GM23338 (cell line): Measurements from ENCODE around the gene LMX1B. TPM values are rescaled to one million over a fixed set of nuclear protein-coding genes. Genes with fewer than 3 reads are reported as not detected.

Experiments used
- ATAC-seq: fragments of 200-7000 bp; cut with Tn5 transposase; 3 replicates; pipeline ENCODE4 v1.9.1; 2020
- DNase-seq: peaks from one replicate; pipeline ENCODE4 v3.0.0-alpha.2; 2015; ENCODE audit warnings: low spot score
- H2AFZ ChIP-seq: fragments of 200-600 bp; sonication (generic); 2 replicates; pipeline ENCODE4 v1.8.0; 2016; ENCODE audit warnings: antibody characterized with exemption, mild to moderate bottlenecking, moderate library complexity
- H3F3A ChIP-seq: fragments of 200-600 bp; sonication (generic); replicated peaks from 2 replicates; pipeline ENCODE4 v1.8.0; 2017; ENCODE audit warnings: antibody characterized with exemption, mixed run types, low read depth
- H3K27ac ChIP-seq: fragments of 200-600 bp; sonication (generic); 2 replicates; pipeline ENCODE4 v1.6.1; 2016; ENCODE audit warnings: low read depth
- H3K27me3 ChIP-seq: fragments of 200-600 bp; sonication (generic); 2 replicates; pipeline ENCODE4 v1.8.0; 2016; ENCODE audit warnings: mild to moderate bottlenecking, mixed run types, moderate library complexity; ENCODE audit not compliant: insufficient read depth
- H3K36me3 ChIP-seq: fragments of 200-600 bp; sonication (generic); 2 replicates; pipeline ENCODE4 v1.8.0; 2016; ENCODE audit warnings: mild to moderate bottlenecking; ENCODE audit not compliant: insufficient read depth
- H3K4me1 ChIP-seq: fragments of 200-600 bp; sonication (generic); 2 replicates; pipeline ENCODE4 v1.8.0; 2016; ENCODE audit warnings: mild to moderate bottlenecking, moderate library complexity; ENCODE audit not compliant: insufficient read depth
- H3K4me2 ChIP-seq: fragments of 200-600 bp; sonication (generic); 2 replicates; pipeline ENCODE4 v1.7.1; 2017; ENCODE audit warnings: mixed run types
- H3K4me3 ChIP-seq: fragments of 200-600 bp; sonication (generic); 2 replicates; pipeline ENCODE4 v1.6.1; 2016; ENCODE audit warnings: mixed run types
- H3K79me2 ChIP-seq: fragments of 200-600 bp; sonication (generic); replicated peaks from 2 replicates; pipeline ENCODE4 v1.8.0; 2017; ENCODE audit warnings: mild to moderate bottlenecking; ENCODE audit not compliant: insufficient read depth
- H3K9me2 ChIP-seq: fragments of 200-600 bp; sonication (generic); 2 replicates; pipeline ENCODE4 v1.8.0; 2017; ENCODE audit not compliant: insufficient read depth
- H4K20me1 ChIP-seq: fragments of 200-600 bp; sonication (generic); replicated peaks from 2 replicates; pipeline ENCODE4 v1.8.0; 2017; ENCODE audit warnings: mild to moderate bottlenecking; ENCODE audit not compliant: insufficient read depth
- H3K27ac Mint-ChIP-seq: 2 replicates; pipeline ENCODE4 v1.8.0; 2020; ENCODE audit warnings: inconsistent platforms, mild to moderate bottlenecking, moderate library complexity, mixed read lengths
- H3K27me3 Mint-ChIP-seq: 3 replicates; pipeline ENCODE4 v1.8.0; 2022; ENCODE audit warnings: low read depth, mild to moderate bottlenecking, moderate library complexity, mixed read lengths, inconsistent platforms; ENCODE audit not compliant: insufficient read depth, poor library complexity
- H3K36me3 Mint-ChIP-seq: 3 replicates; pipeline ENCODE4 v1.8.0; 2021; ENCODE audit warnings: low read depth, mild to moderate bottlenecking, inconsistent platforms, moderate library complexity, mixed read lengths
- H3K4me1 Mint-ChIP-seq: 3 replicates; pipeline ENCODE4 v1.8.0; 2020; ENCODE audit warnings: mild to moderate bottlenecking, inconsistent platforms, mixed read lengths
- H3K4me3 Mint-ChIP-seq: 3 replicates; pipeline ENCODE4 v1.8.0; 2021; ENCODE audit warnings: moderate library complexity, mild to moderate bottlenecking, inconsistent platforms, mixed read lengths
- H3K9me3 Mint-ChIP-seq: 3 replicates; pipeline ENCODE4 v1.8.0; 2020; ENCODE audit warnings: moderate library complexity, mild to moderate bottlenecking, inconsistent platforms, mixed read lengths
- CREB1 ChIP-seq: fragments of 250-450 bp; sonication (Bioruptor Pico); IDR thresholded peaks from 2 replicates; pipeline ENCODE4 v1.5.0; 2020; ENCODE audit warnings: low read depth, mild to moderate bottlenecking, moderate library complexity
- EZH2 ChIP-seq: fragments of 200-600 bp; sonication (generic); IDR thresholded peaks from one replicate; pipeline ENCODE4 v1.8.0; 2017; ENCODE audit warnings: antibody characterized with exemption, mild to moderate bottlenecking, low read depth; ENCODE audit not compliant: unreplicated experiment
- EZH2phosphoT487 ChIP-seq: fragments of 200-600 bp; sonication (generic); IDR thresholded peaks from one replicate; pipeline ENCODE4 v1.8.1; 2018; ENCODE audit warnings: antibody characterized with exemption; ENCODE audit not compliant: unreplicated experiment
- JUNB ChIP-seq: IDR thresholded peaks from one replicate; pipeline ENCODE4 v1.6.1; 2016; ENCODE audit warnings: antibody characterized with exemption; ENCODE audit not compliant: unreplicated experiment
- STAT1 ChIP-seq: IDR thresholded peaks from one replicate; pipeline ENCODE4 v1.6.1; 2016; ENCODE audit warnings: antibody characterized with exemption; ENCODE audit not compliant: unreplicated experiment
- ZNF114 ChIP-seq: fragments of 250-450 bp; sonication (Bioruptor Pico); IDR thresholded peaks from 2 replicates; pipeline ENCODE4 v1.5.0; 2020; ENCODE audit warnings: mild to moderate bottlenecking, moderate library complexity
- polyA plus RNA-seq: library from polyadenylated mRNA; unstranded; fragments of >200 nt; fragmentation: Nextera tagmentation; extraction: Ambion mirVana; gene quantifications from 2 replicates; pipeline ENCODE4 v1.2.1, GENCODE V29; 2016
- total RNA-seq: library from RNA; depleted of rRNA; stranded (reverse); fragments of >200 nt; shearing (Covaris generic); gene quantifications from 2 replicates; pipeline ENCODE4 v1.2.3, GENCODE V29; 2014
- TF ChIP-seq, protein P1 (sequence below): IDR thresholded peaks from 2 replicates; pipeline ENCODE4 v1.6.1; 2016; ENCODE audit warnings: antibody characterized with exemption
- TF ChIP-seq, protein P2 (sequence below): IDR thresholded peaks from one replicate; pipeline ENCODE4 v1.6.1; 2018; ENCODE audit warnings: antibody characterized with exemption; ENCODE audit not compliant: unreplicated experiment
- TF ChIP-seq, protein P3 (sequence below): fragments of 250-450 bp; sonication (Bioruptor Pico); IDR thresholded peaks from 2 replicates; pipeline ENCODE4 v1.5.0; 2020; ENCODE audit warnings: mild to moderate bottlenecking, moderate library complexity

Gene LMX1B
- total and polyA plus RNA-seq, 2 experiments from 2014 or later = 0.08 to 0.21 TPM

DNA sequence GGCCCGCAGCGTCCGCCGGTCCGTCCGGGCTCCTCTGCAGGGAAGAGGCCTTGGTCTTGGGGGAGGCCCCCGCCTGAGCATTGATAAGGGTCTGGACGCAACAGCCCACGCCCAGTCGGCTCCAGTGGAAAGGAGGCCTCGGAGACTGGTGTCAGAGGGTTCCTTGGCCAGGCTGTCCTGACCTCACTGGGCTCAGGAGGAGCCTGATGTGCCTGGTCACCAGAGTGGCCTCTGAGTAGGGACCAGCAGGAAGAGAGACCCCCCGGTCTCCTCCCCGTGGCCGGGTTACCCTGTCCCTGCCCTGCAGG is 13.2 kb downstream of the LMX1B start:
- ATAC-seq (no peak), DNase-seq (no peak)
- Histone ChIP-seq H3K4me1 (peaks cover 35% of the 10 kb centered on the region), H3F3A (peaks cover 13% of the 10 kb centered on the region), H3K9me2 (no peaks in the 10 kb centered on the region), H3K4me3 (peak overlapping the region; percentile 58), H3K27ac (no peak overlapping the region), H2AFZ (peak overlapping the region; percentile 80), H3K36me3 (no peaks in the 10 kb centered on the region), H4K20me1 (no peaks in the 10 kb centered on the region; the same call in 1 of the 2 replicates), H3K79me2 (no peaks in the 10 kb centered on the region), H3K27me3 (peaks cover 100% of the 10 kb centered on the region), H3K4me2 (peak overlapping the region; percentile 87)
- Mint-ChIP-seq H3K36me3 (no peaks in the 10 kb centered on the region), H3K4me3 (no peak overlapping the region), H3K9me3 (no peaks in the 10 kb centered on the region), H3K27me3 (peaks cover 96% of the 10 kb centered on the region), H3K27ac (no peak overlapping the region), H3K4me1 (peaks cover 27% of the 10 kb centered on the region)
- TF ChIP-seq ZNF114 = no peak
- TF ChIP-seq CREB1 (CRISPR knock-in tag) = no peak
- TF ChIP-seq, protein P1, sequence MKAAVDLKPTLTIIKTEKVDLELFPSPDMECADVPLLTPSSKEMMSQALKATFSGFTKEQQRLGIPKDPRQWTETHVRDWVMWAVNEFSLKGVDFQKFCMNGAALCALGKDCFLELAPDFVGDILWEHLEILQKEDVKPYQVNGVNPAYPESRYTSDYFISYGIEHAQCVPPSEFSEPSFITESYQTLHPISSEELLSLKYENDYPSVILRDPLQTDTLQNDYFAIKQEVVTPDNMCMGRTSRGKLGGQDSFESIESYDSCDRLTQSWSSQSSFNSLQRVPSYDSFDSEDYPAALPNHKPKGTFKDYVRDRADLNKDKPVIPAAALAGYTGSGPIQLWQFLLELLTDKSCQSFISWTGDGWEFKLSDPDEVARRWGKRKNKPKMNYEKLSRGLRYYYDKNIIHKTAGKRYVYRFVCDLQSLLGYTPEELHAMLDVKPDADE = no peak
- TF ChIP-seq EZH2 = no peak
- TF ChIP-seq, protein P2, sequence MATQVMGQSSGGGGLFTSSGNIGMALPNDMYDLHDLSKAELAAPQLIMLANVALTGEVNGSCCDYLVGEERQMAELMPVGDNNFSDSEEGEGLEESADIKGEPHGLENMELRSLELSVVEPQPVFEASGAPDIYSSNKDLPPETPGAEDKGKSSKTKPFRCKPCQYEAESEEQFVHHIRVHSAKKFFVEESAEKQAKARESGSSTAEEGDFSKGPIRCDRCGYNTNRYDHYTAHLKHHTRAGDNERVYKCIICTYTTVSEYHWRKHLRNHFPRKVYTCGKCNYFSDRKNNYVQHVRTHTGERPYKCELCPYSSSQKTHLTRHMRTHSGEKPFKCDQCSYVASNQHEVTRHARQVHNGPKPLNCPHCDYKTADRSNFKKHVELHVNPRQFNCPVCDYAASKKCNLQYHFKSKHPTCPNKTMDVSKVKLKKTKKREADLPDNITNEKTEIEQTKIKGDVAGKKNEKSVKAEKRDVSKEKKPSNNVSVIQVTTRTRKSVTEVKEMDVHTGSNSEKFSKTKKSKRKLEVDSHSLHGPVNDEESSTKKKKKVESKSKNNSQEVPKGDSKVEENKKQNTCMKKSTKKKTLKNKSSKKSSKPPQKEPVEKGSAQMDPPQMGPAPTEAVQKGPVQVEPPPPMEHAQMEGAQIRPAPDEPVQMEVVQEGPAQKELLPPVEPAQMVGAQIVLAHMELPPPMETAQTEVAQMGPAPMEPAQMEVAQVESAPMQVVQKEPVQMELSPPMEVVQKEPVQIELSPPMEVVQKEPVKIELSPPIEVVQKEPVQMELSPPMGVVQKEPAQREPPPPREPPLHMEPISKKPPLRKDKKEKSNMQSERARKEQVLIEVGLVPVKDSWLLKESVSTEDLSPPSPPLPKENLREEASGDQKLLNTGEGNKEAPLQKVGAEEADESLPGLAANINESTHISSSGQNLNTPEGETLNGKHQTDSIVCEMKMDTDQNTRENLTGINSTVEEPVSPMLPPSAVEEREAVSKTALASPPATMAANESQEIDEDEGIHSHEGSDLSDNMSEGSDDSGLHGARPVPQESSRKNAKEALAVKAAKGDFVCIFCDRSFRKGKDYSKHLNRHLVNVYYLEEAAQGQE = no peak
- TF ChIP-seq JUNB = no peak
- TF ChIP-seq, protein P3, sequence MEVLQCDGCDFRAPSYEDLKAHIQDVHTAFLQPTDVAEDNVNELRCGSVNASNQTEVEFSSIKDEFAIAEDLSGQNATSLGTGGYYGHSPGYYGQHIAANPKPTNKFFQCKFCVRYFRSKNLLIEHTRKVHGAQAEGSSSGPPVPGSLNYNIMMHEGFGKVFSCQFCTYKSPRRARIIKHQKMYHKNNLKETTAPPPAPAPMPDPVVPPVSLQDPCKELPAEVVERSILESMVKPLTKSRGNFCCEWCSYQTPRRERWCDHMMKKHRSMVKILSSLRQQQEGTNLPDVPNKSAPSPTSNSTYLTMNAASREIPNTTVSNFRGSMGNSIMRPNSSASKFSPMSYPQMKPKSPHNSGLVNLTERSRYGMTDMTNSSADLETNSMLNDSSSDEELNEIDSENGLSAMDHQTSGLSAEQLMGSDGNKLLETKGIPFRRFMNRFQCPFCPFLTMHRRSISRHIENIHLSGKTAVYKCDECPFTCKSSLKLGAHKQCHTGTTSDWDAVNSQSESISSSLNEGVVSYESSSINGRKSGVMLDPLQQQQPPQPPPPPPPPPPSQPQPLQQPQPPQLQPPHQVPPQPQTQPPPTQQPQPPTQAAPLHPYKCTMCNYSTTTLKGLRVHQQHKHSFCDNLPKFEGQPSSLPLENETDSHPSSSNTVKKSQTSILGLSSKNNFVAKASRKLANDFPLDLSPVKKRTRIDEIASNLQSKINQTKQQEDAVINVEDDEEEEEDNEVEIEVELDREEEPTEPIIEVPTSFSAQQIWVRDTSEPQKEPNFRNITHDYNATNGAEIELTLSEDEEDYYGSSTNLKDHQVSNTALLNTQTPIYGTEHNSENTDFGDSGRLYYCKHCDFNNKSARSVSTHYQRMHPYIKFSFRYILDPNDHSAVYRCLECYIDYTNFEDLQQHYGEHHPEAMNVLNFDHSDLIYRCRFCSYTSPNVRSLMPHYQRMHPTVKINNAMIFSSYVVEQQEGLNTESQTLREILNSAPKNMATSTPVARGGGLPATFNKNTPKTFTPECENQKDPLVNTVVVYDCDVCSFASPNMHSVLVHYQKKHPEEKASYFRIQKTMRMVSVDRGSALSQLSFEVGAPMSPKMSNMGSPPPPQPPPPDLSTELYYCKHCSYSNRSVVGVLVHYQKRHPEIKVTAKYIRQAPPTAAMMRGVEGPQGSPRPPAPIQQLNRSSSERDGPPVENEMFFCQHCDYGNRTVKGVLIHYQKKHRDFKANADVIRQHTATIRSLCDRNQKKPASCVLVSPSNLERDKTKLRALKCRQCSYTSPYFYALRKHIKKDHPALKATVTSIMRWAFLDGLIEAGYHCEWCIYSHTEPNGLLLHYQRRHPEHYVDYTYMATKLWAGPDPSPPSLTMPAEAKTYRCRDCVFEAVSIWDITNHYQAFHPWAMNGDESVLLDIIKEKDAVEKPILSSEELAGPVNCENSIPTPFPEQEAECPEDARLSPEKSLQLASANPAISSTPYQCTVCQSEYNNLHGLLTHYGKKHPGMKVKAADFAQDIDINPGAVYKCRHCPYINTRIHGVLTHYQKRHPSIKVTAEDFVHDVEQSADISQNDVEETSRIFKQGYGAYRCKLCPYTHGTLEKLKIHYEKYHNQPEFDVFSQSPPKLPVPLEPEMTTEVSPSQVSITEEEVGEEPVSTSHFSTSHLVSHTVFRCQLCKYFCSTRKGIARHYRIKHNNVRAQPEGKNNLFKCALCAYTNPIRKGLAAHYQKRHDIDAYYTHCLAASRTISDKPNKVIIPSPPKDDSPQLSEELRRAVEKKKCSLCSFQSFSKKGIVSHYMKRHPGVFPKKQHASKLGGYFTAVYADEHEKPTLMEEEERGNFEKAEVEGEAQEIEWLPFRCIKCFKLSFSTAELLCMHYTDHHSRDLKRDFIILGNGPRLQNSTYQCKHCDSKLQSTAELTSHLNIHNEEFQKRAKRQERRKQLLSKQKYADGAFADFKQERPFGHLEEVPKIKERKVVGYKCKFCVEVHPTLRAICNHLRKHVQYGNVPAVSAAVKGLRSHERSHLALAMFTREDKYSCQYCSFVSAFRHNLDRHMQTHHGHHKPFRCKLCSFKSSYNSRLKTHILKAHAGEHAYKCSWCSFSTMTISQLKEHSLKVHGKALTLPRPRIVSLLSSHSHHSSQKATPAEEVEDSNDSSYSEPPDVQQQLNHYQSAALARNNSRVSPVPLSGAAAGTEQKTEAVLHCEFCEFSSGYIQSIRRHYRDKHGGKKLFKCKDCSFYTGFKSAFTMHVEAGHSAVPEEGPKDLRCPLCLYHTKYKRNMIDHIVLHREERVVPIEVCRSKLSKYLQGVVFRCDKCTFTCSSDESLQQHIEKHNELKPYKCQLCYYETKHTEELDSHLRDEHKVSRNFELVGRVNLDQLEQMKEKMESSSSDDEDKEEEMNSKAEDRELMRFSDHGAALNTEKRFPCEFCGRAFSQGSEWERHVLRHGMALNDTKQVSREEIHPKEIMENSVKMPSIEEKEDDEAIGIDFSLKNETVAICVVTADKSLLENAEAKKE (CRISPR knock-in tag) = no peak
- no peak for TF ChIP-seq STAT1
- TF ChIP-seq EZH2phosphoT487 = no peak
